Liver (tissue), 3 donors: ENCODE measurements around the gene FRG1.

ENCODE experiments used
- ATF3 ChIP-seq: IDR thresholded peaks from 2 replicates; pipeline ENCODE4 v1.6.1; 2016; ENCODE audit warnings: antibody characterized with exemption
- CTCF ChIP-seq: fragments of 150-350 bp; IDR thresholded peaks from 2 replicates; pipeline ENCODE4 v1.5.1; 2017; ENCODE audit warnings: improper control_type of control experiment, low read depth, low read length; ENCODE audit not compliant: missing input control
- MAX ChIP-seq: IDR thresholded peaks from 2 replicates; pipeline ENCODE4 v1.6.1; 2016; ENCODE audit warnings: antibody characterized with exemption
- REST ChIP-seq: IDR thresholded peaks from 2 replicates; pipeline ENCODE4 v1.6.1; 2016; ENCODE audit warnings: antibody characterized with exemption, mild to moderate bottlenecking
- RXRA ChIP-seq, 2 donors: IDR thresholded peaks; 2 replicates each; pipeline ENCODE4 v1.6.1; 2017 to 2018; ENCODE audit warnings: antibody characterized with exemption in 2 of 2, mild to moderate bottlenecking in 1 of 2
- SP1 ChIP-seq: IDR thresholded peaks from 2 replicates; pipeline ENCODE4 v1.6.1; 2018; ENCODE audit warnings: antibody characterized with exemption, mild to moderate bottlenecking
- YY1 ChIP-seq: IDR thresholded peaks from 2 replicates; pipeline ENCODE4 v1.6.1; 2016; ENCODE audit warnings: antibody characterized with exemption, mild to moderate bottlenecking
- donor health status: healthy.
- donor health status: healthy.

- TF ChIP-seq ATF3 (no peak), SP1 (no peak), CTCF (peak; percentile 24), YY1 (no peak), RXRA (IDR thresholded peaks at IDR 0.05) (no peak), REST (no peak), MAX (no peak)
These were observed 28.5 kb upstream of the FRG1 start for GRCh38 chr4:189912170-189912569.
